ENCODE measurements around the gene SHBG.

SHBG gene

DNA sequence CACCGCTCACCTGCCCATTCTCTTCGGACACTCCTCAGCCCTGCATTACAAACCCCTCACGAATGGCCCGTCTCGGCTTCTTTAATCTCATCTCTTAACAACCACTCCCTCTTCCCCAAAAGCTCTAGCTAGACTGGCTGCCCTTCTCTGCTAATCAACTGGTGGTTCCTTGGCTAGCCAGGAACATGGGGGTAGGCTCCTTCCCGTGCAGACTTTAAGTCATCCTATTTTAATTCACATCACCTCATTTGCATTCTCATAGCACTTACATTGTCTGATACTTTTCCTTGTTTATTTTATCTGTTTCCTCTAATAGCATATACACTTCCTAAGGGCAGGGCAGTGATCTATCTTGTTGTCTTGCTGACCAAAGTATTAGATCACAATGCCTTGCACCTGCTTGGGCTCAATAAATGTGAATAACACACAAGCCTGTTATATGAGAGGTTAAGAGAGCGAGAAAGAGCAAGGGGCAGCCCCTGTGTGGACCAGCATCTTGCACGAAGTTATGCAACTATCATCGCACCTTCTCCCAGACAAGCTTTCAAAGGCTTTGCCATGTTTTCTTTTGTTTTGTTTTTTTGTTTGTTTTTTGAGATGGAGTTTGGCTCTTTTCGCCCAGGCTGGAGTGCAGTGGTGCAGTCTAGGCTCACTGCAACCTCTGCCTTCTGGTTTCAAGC, 47.6 kb downstream of the SHBG start:
- peaks cover 34% of the 10 kb centered on the region for H3K36me3 ChIP-seq (ENCODE audit: insufficient read depth, low read depth, low read length)
- peak overlapping the region; percentile 40; the same call in 1 of the 2 replicates for H3K9ac ChIP-seq (ENCODE audit: low read depth, low read length)
- no peaks in the 10 kb centered on the region for H3K27me3 ChIP-seq (ENCODE audit: insufficient read depth, low read length)
- peak overlapping the region; percentile 36 for H3K27ac ChIP-seq (ENCODE audit: low read length)
- H3K4me3 ChIP-seq (ENCODE audit: low read length) = peak overlapping the region; percentile 43
- peaks cover 4% of the 10 kb centered on the region; the same call in 1 of the 2 replicates for H3K9me3 ChIP-seq (ENCODE audit: insufficient read depth, low read depth, low read length)
- peaks cover 16% of the 10 kb centered on the region for H3K4me1 ChIP-seq (ENCODE audit: insufficient read depth, low read length)

All from iPS-20b (cell line).